ENCODE measurements around the gene ATG2A.
A peak's percentile ranks its signal among the peaks of the same experiment; 100 is the strongest.

ATG2A gene

GRCh38 chr11:64888406-64888728 lies 28.6 kb downstream of the ATG2A start:
- no peak for DNase-seq

DNA sequence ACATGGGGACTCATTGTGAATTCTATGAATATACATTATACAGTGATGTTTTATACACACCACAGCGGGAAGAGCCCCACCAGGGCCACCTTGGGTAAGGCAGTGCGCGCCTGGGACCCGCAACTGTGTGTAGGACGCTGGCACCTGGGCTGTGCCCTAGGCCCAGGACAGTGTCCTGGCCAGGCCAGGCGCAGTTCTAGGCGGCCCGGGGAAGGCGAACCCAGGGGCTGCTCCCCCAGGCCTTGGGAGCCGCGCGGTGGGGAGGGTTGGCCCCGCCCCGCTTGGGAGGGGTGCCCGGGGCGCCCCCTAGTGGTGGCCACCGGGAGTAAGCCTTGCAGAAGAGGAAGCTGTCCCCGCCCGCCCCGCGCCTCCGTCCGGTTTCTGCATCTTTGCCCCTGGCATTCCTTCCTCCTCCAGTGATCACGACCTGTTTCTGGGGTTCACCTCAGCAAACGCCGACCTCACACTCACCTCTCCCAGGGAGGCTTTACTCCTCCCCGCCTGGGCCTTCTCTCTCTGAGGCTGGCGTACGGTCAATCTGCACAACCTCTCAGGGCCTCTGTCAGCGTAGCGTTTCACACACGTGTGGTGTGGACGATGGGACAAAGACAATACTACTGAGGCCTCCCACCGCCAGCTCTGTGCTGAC lies 29.1 kb downstream of the ATG2A start:
- DNase-seq: peak in 48 of 56 donors; percentile 21 to 87 (median 62)

GRCh38 chr11:64887234-64887756 lies 29.7 kb downstream of the ATG2A start:
- DNase-seq: no peak

DNA sequence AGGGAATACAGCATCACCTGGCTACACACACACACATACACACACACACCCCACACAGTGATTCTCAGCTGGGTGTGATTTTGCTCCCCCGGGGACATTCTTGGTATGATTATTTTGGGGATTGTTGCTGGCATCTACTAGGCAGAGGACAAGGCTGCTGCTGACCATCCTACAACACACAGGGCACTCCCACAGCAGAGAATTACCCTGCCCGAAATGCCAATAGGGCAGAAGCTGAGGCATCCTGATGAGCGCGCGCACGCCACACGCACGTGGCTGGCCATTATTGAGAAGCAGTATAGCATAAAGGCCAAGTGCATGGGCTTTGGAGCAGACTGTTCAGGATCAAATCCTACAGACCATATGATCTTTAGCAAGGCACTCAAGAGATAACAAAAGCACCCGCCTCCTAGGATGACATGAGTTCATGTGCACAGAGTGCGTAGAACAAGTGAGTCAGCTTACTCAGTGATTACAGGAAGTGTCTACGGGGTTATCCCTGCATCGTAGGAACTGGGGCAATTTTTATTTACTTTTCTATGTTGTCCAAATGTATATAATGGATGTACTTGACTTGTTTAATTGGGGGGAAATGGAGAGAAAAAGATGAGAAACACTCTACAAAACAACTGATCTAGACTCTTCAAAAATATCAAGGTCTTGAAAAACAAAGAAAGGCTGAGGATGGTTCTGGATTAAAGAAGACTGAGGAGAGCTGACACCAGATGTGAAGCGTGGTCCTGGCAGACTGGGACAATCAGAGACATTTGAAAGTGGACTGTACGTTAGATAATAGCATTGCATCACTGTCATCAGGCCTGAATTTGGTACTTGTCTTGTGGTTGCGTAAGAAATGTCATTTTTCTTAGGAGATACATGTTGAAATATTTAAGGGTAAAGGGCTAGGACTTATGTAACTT lies 31.4 kb downstream of the ATG2A start:
- no peak for DNase-seq

- DNase-seq: no peak
These were observed 33.0 kb downstream of the ATG2A start for GRCh38 chr11:64884019-64884418.

- no peak for DNase-seq
These were observed 33.4 kb downstream of the ATG2A start for GRCh38 chr11:64883575-64883974.

GRCh38 chr11:64882243-64882642 lies 34.8 kb downstream of the ATG2A start:
- DNase-seq: no peak

- no peak for DNase-seq
These were observed 35.5 kb downstream of the ATG2A start for GRCh38 chr11:64881476-64881875.

DNA sequence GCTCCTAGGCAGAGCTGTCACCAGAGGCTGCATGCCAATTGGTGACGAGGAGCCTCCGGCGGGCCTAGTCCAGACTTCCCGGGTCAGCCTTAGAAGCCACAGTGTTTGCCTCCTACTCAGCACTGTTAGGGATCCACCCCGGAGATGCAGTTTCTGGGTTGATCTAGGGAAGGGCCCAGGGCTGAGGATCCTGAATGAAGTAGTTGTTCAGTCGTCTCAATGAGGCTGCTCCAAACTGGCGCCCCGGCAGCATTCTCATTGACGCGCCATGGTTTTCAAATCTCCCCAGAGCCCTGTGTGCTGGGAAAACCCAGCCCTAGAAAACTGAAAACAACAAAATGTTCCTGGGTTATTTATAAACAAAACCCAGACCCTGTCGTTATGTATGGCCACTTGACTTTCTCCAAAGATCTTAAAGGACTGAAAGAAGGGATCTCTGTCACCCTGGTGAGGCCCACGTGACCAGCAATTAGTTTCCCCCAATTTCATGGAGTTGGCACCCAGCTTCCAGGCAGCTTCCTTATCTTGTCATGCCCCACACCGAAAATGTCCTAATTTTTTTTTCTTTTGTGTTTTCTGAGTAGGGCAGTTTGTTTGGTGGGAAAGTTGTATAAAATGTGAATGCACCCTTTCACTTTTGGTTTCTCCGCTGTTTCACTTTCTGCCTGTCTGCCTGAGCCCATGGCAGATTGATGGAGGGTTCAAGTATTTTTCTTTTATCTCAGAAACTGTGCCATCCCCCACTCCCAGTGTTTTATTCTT lies 36.6 kb downstream of the ATG2A start:
- peak in 8 of 56 donors; percentile 17 to 32 (median 26) for DNase-seq

- DNase-seq: peak in 6 of 56 donors; percentile 63 to 68 (median 65)
These were observed 37.6 kb downstream of the ATG2A start for GRCh38 chr11:64879244-64879900.

- DNase-seq: peak; percentile 87 to 99 (median 98)
These were observed 38.3 kb downstream of the ATG2A start, which contains the start of gene EHD1 for GRCh38 chr11:64878494-64879243. EHD1 (minus strand) TSS chr11:64878621; CDS start chr11:64878464, 157 bp downstream.

GRCh38 chr11:64878223-64878493 lies 38.9 kb downstream of the ATG2A start:
- DNase-seq: peak in 2 of 56 donors; percentile 61 to 76

DNA sequence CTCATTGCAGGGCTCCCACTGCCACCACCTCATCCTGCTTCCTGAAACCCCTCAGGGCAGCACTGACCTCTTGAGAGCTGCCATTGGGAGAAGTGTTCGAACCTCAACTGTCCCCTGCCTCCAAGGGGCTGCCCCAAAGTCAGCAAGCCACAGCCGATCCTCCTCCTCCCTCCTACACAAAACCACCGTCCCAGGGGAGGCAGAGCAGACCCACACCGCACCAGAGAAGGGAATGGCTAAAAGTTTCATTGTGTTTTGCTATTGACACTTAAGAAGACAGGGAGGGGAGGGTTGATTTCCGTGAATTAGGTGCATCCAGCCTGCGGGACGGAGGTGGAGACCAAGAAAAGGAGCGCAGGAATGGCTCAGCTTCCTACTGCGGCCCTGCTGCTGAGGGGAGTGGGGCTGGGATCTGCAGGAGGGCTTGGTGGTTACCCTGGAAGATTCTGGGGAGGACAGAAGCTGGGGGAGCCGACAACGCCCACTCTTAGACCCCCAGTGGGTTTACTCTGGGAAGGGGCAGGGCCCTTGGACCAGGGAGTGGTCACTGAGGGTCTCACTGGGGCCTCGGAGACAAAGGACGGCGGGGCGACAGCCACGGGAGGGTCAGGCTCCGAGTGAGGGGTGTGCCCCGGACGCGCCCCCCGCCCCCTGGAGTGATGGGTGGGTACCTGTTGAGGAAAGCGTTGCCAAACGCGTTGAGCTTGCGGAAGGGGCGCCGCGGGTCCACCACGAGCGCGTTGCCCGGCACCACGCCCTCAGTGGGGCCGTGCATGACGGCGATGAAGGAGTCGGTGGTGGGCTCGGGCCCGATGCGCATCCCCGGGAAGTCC lies 39.4 kb downstream of the ATG2A start:
- DNase-seq: peak in 3 of 56 donors; percentile 45 to 50 (median 49)

GRCh38 chr11:64876835-64877341 lies 40.1 kb downstream of the ATG2A start:
- peak in 6 of 56 donors; percentile 11 to 53 (median 18) for DNase-seq

- peak in 35 of 56 donors; percentile 20 to 70 (median 40) for DNase-seq
These were observed 40.7 kb downstream of the ATG2A start for GRCh38 chr11:64876229-64876750.

DNA sequence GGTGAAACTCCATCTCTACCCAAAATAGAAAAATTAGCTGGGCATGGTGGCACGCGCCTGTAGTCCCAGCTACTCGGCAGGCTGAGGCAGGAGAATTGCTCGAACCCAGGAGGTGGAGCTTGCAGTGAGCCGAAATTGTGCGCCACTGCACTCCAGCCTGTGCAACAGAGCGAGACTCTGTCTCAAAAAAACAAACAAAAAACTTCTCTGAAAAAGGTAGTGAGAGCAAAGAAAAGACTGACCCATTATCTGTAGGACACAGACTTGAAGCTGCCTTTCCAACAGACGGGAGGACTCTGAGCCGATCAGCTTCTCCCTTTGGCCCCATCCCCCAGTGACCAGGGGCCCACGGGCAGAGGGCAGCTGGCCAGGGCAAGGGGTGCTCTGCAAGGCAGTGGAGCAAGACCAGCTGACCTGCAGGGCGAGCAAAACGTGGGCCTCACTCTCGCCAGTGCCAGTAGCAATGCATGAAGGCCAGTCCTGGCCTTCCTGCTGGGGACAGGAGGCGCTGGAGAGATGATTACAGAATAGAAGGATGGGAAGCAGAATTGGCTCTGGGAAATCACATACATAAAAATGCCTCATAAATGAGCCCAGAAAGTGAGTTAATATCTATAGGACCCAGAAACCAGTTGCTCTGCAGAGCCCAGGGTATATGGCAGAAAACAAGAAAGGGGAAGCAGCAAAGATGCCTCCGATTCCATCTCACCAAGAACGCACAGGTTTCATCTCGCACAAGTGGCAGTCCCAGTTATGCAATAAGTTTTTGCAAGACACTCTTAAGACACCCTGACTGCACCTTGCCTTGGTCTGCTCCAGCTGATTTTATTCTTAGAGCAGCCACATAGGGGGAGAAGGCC lies 41.4 kb downstream of the ATG2A start:
- peak in 6 of 56 donors; percentile 15 to 29 (median 22) for DNase-seq

DNA sequence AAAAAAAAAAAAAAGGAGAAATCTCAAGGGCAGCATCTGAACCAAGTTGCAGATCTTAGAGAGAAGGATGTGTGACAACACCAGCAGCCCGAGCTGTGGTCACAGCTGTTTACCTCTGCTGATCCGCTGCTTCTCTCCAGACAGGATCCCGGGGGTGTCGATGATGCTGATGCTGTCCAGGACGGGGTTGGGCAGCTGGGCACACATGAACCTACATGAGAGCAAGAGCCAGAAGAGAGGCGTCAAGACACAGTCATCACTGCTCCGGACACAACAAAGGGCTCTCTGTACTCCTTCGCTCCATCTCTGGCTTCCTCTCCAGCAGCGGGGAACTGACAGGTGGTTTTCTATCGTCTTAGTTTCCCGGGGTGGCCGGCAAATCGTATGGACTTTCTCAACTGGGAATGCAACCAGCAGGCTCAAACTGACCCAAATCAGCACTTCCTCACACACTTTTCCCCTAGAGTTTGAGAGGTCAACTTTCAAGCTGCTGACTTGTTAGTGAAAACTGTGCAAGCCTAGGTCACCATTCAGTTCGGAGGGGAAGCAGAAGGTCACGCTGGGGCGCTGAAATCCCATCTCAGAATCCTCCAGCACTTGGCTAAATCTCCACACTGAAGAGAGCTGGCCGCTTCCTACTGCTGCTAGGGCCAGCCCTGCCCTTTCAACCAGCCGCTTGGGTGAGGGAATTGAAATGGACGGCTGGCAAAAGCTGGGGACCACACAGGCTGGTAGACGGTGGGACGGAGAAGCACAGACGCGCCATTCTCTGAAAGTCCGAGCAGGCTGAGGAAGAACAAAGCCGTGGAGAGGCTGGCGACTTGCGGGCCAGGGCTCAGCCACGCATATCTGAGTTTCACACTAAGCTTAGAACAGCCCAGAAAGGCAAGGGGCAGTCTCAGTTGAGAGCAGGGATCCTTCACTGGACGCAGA lies 42.4 kb downstream of the ATG2A start:
- peak in 45 of 56 donors; percentile 21 to 81 (median 59) for DNase-seq
